GM21737 (cell line): ENCODE data around the gene KIAA1614.
A peak's percentile ranks its signal among the peaks of the same experiment; 100 is the strongest.

Source experiments
- ATAC-seq: cut with Tn5 transposase; IDR thresholded peaks from one replicate; pipeline ENCODE4 v1.9.1; 2021; ENCODE audit warnings: mild to moderate bottlenecking, moderate library complexity; ENCODE audit not compliant: unreplicated experiment

KIAA1614 gene

DNA sequence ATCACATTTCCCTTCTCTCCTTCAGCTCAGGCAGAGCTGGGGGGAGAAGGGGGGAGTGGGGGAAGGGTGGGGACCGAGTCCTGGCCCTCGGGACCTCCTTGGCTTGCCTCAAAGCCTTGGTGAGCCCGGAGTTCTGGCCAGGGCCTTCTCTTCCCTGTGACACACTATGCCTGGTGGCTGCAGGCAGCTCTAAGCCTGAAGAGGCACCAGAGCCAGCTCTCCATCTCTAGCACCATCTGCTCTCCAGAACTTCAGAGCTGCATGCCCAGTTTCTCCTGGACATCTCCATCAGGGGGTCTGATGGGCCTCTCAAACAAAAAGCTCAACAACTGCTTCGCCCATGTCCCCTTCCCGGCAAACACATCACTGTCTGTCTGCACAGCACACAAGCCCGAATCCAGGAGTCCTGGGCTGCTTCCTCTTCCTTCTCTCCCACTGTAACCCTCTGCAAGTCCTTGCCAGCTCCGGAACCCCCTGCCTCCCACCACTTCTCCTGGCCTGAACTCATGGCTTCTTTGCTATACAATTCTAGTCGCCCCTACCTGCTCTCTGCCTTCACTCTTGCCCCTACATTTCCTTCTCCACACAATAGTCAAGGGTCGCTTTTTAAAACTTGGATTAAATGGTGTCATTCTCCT is 26.5 kb downstream of the KIAA1614 start:
- no peak for ATAC-seq

DNA sequence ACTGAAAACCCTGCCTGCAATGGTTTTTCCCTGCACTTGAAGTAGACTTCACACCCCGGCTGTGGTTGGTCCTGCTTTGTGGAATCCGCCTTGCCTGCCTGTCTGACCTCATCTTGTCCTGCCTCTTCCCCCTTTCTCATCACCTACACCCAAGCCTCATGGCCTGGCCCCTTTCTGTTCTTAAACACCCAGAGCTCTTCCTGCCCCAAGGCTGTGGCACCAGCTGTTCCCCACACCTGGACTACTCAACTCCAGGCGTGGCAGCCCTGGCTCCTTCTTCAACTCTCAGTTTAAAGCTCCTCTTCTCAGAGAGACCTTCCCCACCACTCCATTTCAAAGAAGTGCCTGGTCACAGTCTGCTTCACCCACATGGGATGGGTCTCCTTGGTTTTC is 27.0 kb downstream of the KIAA1614 start:
- ATAC-seq = no peak

DNA sequence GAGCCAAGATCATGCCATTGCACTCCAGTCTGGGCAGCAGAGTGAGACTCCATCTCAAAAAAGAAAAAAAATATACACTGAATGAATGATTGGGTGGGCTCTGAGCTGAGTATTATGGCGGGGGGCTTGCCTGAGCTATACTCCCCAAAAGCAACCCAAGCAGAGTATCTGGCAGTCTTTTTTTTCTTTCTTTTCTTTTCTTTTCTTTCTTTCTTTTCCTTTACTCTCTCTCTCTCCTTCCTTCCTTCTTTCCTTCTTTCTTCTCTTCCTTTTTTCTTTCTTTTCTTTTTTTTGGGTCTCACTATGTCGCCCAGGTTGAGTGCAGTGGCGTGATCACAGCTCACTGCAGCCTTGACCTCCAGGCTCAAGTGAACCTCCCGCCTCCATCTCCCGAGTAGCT is 27.7 kb downstream of the KIAA1614 start:
- ATAC-seq = no peak

DNA sequence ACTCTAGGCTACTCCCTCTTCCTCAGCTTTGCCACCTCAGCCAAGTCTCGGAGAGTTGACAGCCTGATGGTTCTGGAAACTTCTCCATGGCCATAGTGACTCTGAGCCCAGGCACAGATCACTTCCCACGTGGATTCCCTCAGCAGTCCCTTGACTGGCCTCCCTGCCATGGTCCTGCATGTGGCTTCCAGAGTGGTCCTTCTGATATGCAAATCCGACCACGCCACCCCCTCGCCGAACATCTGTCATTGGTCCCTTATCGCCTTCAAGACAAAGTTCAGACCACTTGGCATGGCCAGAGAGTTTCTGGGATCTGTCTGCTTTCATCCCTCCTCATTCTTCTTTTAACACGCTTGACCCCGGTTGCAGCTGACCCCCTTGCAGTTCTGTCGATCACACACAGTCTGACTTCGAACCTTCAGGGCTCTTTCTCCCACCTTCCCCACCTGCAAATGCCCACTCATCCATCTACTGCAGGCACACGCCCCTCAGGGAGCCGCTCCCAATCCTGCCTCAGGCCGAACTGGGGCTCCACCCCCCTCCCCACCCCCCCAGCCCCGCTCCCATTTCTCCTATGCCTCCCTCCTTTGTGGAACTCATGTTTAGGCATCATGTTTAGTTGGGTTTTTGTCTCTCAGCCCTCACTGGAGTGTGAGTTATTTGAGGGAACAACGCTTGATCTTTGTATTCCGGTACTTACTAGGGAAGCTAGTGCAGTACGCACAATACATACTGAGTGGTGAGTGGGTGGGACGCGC is 29.0 kb downstream of the KIAA1614 start:
- ATAC-seq = no peak

DNA sequence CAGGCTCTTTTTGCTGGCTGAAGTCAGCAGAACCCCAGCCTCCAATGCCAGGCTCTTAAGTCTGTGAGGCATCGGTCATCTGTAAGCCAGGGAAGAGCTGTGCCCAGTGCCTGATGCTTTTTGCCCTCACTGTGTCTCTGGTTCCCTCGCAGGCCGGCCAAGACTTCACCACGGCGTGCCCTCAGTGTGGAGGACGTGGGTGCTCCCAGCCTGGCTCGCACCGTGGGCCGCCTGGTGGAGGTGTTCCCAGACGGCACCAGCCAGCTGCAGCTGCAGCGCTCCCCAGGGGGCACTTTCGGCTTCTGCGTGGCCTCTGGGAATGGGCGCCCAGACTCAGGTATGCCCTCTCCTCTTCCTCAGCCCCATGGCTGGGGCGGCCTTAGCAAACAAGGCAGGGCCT is 32.5 kb downstream of the KIAA1614 start:
- no peak for ATAC-seq

DNA sequence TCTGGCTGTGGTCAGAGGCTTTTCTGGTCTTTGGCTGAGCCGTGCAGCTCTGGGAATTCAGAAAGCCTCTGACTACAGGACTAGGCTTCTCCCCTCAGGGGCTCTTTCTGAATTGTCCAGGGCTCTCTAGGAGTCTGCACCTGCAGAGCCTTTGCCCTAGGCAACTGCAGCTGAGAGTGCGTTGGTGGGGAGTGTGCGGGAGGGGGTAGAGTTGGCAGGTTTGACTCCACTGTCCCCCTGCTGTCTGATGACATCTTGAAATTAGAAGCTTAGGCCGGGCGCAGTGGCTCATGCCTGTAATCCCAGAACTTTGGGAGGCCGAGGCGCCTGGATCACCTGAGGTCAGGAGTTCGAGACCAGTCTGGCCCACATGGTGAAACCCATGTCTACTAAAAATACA is 32.9 kb downstream of the KIAA1614 start:
- ATAC-seq = no peak

DNA sequence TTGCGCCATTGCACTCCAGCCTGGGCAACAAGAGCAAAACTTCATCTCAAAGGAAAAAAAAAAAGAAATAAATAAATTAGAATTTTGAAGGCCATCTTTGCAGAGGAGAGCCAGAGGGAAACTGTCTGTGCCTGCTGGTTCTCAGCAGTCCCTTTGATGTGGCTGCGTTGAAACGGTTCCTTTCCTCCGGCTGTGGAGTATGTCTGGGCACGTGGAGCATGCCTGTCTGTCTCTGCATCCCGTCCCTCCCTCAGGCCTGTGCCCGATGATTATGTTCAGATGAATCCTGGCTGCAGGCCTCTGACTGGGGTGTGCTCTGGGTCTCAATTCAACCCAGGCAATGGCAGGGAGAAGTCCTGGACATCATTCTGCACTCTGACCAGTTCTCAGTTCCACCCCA is 33.4 kb downstream of the KIAA1614 start:
- ATAC-seq = no peak

DNA sequence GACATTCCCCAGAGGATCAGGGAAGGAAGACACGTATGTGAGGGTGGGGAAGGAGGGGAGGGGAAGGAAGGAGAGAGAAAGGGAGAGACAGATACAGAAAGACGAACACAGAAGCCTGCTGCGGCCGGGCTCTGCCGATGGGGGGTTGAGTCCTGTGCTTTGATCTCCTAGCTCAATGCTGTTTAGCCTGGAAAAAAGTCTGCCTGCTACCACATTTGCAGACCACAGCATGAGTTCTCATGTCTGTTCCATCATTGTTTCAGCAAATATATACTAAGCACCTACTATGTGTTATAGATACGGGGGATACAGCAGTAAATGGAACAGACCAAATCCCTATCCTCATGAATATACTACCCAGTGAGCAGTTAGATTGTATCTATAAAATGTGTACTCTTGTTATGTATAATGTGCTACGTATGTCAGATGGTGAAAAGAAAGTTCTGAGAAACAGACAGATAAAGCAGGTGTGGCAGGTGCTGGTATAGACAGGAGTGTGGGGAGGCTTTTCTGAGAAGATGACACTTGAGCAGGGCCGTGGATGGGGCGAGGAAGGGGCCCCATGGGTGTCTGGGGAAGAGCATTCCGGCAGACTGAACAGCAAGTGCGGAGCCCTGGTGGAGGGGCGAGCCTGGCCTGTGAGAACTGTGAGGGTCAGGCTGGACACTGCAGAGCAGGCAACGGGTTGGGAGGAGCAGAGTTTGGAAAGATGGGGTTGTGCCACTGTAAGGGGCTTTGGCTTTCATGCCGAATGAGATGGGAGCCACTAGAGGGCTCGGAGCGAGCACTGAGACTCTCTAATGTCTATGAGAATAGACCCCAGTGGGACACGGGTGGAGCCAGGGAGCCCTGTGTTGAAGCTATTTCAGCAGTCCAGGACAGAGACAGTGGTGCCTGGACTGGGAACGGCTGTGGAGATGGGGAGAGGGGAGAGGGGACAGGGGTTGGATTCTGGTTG is 34.1 kb downstream of the KIAA1614 start:
- ATAC-seq = no peak

DNA sequence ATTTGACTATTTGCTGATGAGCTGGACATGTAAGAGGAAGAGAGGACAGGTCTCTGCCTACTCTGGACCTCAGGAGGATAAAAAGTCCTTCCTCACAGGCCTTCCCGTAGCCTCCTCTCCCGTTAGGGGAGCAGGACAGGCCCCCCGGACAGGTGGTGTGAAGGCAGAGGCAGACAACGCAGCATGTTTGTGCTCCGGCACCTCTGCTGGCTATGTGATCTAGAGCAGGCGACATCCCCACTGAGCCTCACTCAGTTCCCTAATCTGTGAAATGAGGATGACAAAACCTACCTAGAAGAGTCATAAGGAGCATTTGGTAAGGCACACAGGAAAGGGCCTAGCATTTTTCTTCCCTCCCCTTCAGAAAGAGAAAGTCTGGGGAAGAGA is 34.8 kb downstream of the KIAA1614 start:
- no peak for ATAC-seq

DNA sequence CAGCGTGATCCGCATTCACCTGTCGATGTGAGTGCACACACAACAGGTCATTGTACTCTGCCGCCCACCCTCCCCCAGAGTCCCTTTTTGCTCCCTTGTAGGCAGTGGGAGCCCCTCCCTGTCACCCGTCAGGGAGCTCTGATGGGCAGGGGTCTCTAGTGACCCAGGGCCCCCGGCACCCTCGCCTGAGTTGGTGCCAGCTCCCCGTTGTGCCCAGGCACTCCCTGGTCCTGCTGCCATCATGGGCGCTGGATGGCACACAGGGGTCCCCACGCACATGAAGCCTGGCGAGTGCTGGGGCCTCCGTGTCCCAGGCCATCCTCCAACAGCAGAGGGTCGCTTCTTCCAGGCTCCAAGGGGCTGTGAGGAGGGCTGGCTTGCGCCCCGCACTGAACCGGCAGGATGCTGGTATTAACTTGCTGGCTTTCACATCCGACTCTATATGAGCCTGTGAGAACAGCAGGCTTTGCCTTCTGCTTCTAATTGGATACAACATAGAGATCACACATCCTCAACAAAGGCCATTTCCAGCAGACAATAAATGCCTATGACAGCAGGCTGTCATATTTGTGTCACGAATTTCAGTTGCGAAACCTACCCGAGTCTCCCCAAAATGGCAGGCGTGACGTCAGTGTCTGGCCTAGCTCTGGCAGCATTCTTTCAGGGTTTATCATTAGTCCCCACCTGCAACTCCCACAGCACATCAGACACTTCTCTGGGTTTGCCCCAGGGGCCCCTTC is 35.4 kb downstream of the KIAA1614 start:
- no peak for ATAC-seq

DNA sequence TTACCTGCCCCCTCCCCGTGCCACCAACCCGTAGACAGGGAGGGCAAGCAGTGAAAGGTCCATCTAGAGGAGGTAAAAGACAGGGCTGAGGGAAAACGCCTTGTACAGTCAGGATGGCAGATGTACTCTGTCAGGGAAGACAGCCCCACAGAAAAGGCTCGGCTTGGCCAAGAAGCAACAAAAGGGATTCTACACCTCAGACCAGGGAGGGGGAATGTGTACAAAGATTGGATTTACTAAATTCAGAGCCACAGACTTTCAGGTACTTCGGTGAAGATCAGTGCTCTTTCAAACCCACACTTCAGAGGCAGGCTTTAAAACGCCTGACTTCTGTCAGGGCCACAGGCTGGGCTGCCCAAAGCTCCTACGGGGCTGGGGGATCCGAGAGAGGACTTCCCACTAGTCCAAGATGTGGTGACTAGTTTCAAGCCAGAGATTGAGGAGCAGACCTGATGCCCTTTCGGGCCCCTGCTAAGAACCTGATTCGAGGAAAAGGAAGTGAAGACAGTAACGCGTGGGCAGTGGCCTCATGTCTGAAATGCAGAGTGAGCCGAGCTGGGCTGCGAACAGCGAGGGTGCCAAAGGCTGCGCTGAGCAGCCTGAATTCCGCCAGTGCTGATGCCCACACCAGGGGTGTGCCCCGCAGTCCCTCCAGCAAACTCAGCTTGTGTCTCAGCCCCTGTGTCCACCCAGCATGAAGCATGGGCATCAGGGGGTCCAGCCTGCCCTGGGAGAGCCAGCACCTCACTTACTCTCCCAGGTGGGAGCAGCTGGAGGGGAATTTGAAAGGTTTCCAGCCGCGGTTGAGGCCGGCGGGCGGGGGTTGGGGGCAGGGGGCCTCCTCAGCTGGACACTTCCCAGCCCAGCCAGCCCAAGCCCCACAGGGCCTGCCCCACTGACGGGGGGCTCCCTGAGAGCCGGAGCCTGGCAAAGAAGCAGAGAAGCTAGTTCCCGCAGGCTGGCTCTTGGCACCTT is 36.2 kb downstream of the KIAA1614 start:
- no peak for ATAC-seq

DNA sequence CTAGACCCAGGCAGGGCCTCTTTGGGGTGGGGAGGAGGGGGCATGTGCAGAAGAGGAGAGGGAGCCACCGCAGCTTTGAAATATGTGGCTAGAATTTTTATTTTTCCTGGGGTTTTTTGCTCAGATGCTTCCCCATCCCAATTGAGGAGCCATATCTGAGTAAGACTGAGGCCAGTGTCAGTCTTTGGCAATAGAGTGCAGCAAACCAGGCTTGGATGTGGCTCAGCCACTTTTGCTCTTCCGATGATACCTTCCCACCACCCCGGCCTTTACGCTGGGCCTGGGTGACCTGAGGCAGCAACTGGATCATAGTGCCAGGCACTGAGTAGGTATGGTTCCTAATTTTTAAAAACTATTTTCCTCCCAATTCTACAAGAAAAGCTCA is 36.9 kb downstream of the KIAA1614 start:
- ATAC-seq = no peak

DNA sequence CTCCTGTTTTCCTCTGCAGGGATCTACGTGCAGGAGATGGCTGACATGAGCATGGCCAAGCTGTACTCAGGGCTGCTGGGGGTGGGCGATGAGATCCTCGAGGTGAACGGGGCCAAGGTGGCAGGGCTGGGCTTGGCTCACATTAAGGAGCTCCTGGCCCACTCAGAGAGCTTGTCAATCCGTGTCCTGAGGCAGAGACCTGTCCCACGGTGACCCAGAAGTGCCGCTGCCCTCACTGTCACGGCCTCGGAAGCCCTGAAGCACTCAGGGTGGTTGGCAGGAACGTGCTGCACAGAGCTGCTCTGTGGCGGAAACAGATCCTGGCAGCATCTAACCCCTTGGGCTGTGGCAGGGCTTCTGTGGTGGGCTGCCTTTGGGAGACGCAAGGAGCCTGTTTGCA is 37.6 kb downstream of the KIAA1614 start:
- ATAC-seq = no peak

DNA sequence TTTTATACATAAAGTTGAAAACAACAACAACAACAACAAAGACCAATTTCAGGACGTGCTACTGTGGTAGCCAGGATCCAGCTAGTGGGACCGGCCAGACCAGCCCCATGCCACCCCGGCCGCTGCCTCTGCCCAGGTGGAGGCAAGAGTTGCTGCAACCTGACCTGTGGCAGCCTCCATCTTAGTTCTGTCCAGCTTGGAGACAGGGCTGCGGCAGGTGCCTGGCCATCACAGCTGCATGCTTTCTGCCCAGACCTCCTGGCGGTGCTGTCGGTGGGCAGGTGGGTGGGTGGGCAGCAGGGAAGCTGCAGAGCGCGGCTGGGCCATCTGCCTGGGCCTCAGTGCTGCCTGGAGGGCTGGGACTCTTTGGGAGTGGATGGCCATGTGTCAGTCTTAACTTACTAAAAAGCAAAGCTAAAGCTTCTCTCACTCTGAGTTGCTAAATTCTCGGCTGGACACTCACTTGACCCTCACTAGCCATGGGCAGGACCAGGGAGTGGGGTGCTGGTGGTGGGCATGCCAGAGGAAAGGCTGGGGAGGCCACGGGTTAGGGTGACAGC is 38.6 kb downstream of the KIAA1614 start:
- ATAC-seq = no peak

DNA sequence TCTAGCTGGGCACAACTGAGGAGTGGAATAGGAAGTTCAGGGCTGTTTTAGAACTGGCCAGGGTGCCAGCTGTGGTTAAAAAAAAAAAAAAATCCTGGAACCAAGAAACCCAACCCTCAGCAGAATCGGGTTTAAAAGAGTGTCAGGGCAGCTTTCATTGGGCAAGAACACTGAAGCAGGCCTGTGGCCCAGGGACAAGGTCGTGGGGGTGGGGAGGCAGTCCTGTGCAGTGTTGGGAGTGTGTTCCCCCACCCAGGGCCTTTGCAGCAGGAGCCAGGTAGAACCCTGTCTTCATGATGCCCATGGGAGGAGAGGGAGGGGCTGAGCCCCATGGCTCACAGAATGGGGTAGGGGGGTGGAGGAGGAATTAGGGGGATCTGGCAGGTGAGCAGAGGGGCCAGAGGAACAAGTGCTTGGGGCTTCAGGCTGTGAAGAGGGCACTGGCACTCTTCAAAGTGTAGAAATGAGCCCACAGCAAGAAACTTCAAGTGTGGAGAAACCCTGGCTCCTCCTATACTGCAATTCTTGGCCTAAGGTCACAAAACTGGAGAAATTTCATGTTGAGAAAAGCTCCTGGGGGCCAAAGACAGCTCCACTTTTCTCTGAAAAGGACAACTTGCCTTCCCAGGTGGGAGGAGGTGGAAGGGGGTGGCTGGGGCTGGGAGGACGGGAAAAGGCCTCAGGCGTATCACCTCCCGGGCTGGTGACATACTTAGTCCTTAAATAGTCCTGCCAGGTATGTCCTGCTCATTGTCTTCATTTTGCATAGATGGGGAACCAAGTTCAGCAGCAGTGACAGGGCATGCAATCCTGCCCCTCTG is 39.3 kb downstream of the KIAA1614 start:
- ATAC-seq = no peak

DNA sequence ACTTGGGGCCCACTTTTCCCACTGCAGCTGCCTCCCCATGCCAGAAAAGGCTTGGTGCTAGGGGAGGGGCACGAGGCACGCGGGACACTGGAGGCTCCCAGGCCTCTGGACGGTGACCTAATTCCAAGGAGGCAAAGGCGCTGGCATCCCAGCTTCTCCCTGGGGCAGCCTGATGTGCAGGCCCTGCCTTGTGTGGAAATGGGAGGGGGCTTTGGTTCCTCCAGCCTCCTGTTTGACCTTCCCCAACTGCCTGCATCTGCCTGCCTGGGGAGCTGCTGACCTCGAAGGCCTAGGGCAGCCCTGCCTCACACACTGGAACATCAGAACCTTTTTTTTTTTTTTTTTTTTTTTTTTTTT is 39.9 kb downstream of the KIAA1614 start:
- ATAC-seq = no peak

DNA sequence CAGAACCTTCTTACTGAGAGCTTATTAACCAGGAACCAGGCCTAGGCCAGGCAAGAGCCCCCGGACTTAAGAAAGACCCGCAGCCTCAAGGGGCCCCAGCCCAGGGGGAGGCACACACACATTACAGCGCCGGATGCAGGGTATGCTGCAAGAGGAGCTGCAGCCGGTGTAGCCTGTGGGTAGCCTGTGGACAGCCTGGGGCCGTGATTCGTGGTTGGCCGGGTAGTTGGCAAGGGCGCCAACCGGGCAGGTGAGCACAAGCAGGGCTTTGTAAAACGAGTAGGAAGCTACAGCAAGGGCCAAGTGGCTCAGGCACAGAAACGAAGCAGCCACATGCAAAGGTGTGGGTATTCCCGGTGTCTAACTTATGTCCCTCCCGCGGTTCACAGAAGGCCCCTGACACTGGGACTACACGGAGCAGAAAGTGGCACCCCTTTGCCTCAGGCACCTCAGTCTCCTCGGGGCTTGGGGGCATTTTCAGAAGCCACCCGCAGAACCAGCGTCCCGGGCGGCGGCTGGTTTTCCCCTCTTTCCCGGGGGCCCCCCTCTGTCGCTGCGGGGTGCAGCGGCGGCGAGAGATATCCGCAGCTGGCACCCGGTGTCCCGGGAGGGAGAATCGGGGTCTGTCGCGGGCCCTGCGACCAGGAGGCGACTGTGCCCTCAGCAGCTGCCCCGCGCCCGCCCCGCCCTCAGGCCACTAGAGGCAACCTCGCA is 40.8 kb downstream of the KIAA1614 start:
- peak; percentile 44 for ATAC-seq
